ENCODE data around the gene THSD8. TPM values are rescaled to one million over a fixed set of nuclear protein-coding genes. Genes with fewer than 3 reads are reported as not detected.
A peak's percentile ranks its signal among the peaks of the same experiment; 100 is the strongest.

Gene THSD8
- total RNA-seq, 6 donors from 2014 or later = 4.6 to 6.0 TPM; not detected in 4

DNA sequence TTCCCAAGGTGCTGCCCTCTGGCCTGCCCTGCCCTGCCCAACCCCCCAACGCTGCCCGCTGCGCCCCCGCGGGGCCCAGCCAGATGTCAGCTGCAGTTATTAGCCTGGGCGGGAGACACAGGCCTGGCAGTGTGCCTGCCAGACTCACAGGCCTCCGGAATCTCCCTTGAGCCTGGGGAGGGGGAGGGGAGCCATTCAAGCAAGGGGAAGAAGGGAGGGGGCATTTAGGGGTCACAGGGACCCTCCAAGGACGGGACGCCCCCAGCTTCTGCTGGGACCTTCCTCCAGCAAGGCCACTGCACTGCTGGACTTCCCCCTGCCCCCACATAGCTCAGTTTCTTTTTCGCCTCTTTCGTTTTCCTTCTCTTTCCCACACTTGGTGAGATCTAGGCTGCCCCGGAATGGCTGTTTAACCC, 13.2 kb upstream of the THSD8 start:
- Histone ChIP-seq H3K27me3 (no peaks in the 10 kb centered on the region), H3K9me3 (no peaks in the 10 kb centered on the region), H3K36me3 (peaks cover 0 to 11% (median 0%) of the 10 kb centered on the region in 4 donors), H3K4me1 (peaks cover 57 to 67% (median 62%) of the 10 kb centered on the region in 4 donors), H3K4me3 (peak overlapping the region; percentile 38 to 96 (median 88)), H3K27ac (peak overlapping the region; percentile 96 to 100 (median 98))
- TF ChIP-seq EP300 (IDR thresholded peaks at IDR 0.05) (peak in 1 of 4 donors; percentile 9), POLR2AphosphoS5 (IDR thresholded peaks at IDR 0.05) (peak; percentile 73 to 78), CTCF (IDR thresholded peaks at IDR 0.05) (peak in 1 of 6 experiments; percentile 9), POLR2A (IDR thresholded peaks at IDR 0.05) (peak in 1 of 4 donors; percentile 34)
- peak; percentile 90 to 91 for DNase-seq
- WGBS, 2 donors = 3 to 4% methylated on average over 6 to 12 of the region's 12 CpGs
- ATAC-seq (ENCODE audit: low FRiP score in 2 of 2) = no peak

GRCh38 chr19:12789098-12789903, 12.6 kb upstream of the THSD8 start:
- no peak for TF ChIP-seq POLR2AphosphoS5 (IDR thresholded peaks at IDR 0.05)
- no peak for TF ChIP-seq EP300 (IDR thresholded peaks at IDR 0.05)
- TF ChIP-seq CTCF (IDR thresholded peaks at IDR 0.05) = no peak
- TF ChIP-seq POLR2A (IDR thresholded peaks at IDR 0.05) = no peak
- Histone ChIP-seq H3K4me3 (peak overlapping the region; percentile 38 to 96 (median 88)), H3K36me3 (peaks cover 0 to 11% (median 0%) of the 10 kb centered on the region in 4 donors), H3K4me1 (peaks cover 56 to 67% (median 61%) of the 10 kb centered on the region in 4 donors), H3K9me3 (no peaks in the 10 kb centered on the region), H3K27ac (peak overlapping the region; percentile 96 to 100 (median 98)), H3K27me3 (no peaks in the 10 kb centered on the region)
- DNase-seq = no peak
- ATAC-seq (ENCODE audit: low FRiP score in 2 of 2) = no peak
- WGBS, 2 donors = 2% methylated on average over 6 to 9 of the region's 46 CpGs

GRCh38 chr19:12789904-12790619, 11.8 kb upstream of the THSD8 start:
- TF ChIP-seq POLR2AphosphoS5 (IDR thresholded peaks at IDR 0.05) (peak; percentile 98), POLR2A (IDR thresholded peaks at IDR 0.05) (peak; percentile 26 to 97 (median 86)), EP300 (IDR thresholded peaks at IDR 0.05) (peak in 3 of 4 donors; percentile 62 to 84 (median 70)), CTCF (IDR thresholded peaks at IDR 0.05) (peak in 1 of 6 experiments; percentile 25)
- DNase-seq (peak; percentile 98 to 99), ATAC-seq (ENCODE audit: low FRiP score in 2 of 2) (peak; percentile 60 to 85)
- Histone ChIP-seq H3K27me3 (no peaks in the 10 kb centered on the region), H3K4me1 (peaks cover 56 to 67% (median 59%) of the 10 kb centered on the region in 4 donors), H3K36me3 (peaks cover 0 to 11% (median 0%) of the 10 kb centered on the region in 4 donors), H3K4me3 (peak overlapping the region; percentile 51 to 96 (median 88)), H3K9me3 (no peaks in the 10 kb centered on the region), H3K27ac (peak overlapping the region; percentile 96 to 100 (median 98))
- 0% methylated on average over 6 to 32 of the region's 56 CpGs for WGBS, 2 donors

DNA sequence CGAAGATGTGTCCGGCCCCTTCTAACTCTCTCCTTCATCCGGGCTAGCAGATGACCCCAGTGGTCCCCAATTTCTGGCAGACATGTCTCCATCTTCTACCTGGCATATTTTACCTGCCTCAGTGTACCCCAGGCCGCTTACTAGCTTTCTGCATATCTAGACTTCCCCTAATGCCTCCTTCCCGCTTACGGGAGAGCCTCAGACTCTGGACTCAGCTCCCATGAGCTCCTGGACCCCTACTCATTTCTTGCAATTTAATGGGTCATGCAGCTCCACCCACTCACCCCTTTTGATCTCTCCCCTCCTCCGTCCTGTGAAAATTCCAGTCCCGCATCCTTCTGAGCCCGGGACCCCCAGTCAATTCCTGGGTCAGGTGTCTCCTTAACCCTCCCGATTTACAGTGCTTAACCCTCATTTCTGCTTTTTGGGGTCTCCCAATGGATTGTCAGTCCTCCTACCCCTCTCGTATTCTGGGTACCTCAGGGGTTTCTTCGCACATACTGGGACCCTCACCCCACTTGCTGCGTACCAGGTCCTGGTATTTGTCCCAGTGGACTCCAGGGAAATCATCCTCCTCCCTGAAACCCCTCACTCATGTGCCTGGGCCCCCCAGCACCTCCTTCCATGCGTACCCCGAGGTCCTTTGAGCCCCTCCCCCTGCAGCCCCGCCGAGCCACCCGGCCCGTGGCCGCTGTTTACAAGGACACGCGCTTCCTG, 11.1 kb upstream of the THSD8 start:
- H3K36me3 ChIP-seq = peaks cover 0 to 11% (median 0%) of the 10 kb centered on the region in 4 donors
- peak overlapping the region; percentile 96 to 100 (median 98) for H3K27ac ChIP-seq
- TF ChIP-seq POLR2AphosphoS5 (IDR thresholded peaks at IDR 0.05) (no peak), EP300 (IDR thresholded peaks at IDR 0.05) (no peak), POLR2A (IDR thresholded peaks at IDR 0.05) (no peak), CTCF (IDR thresholded peaks at IDR 0.05) (no peak)
- no peaks in the 10 kb centered on the region for H3K9me3 ChIP-seq
- ATAC-seq (ENCODE audit: low FRiP score in 2 of 2) (no peak), DNase-seq (no peak)
- no peaks in the 10 kb centered on the region for H3K27me3 ChIP-seq
- WGBS, 2 donors = 0 to 1% methylated on average over 16 to 22 of the region's 22 CpGs
- H3K4me3 ChIP-seq = peak overlapping the region; percentile 51 to 96 (median 88)
- H3K4me1 ChIP-seq = peaks cover 52 to 65% (median 55%) of the 10 kb centered on the region in 4 donors
